GM12801 (cell line): ENCODE data around the gene UBE2U.

Source experiments
- TF ChIP-seq, protein P1 (sequence below): IDR thresholded peaks from one replicate; pipeline ENCODE4 v1.5.1; 2011; ENCODE audit warnings: control low read depth; ENCODE audit not compliant: insufficient read length; ENCODE audit errors: extremely low read depth

Gene UBE2U

DNA sequence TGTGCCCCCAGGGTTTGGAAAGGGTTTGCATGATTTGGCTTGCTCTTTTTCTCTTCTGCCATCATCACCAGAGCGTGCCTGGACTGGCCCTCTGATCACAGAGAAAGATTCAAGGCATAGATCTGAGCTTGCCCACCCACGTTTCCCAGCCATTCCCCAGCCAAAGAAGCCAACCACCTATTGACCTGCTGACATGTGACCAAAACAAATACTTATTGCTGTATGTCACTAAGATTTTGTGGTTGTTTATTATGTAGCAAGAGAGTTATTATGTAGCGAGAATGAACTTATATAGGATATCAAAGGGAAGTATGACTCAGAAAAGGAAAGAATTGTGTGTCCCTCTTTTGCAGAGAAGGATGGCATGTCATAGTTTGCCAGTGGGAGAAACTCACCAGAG lies 59.9 kb downstream of the UBE2U start:
- TF ChIP-seq, protein P1, sequence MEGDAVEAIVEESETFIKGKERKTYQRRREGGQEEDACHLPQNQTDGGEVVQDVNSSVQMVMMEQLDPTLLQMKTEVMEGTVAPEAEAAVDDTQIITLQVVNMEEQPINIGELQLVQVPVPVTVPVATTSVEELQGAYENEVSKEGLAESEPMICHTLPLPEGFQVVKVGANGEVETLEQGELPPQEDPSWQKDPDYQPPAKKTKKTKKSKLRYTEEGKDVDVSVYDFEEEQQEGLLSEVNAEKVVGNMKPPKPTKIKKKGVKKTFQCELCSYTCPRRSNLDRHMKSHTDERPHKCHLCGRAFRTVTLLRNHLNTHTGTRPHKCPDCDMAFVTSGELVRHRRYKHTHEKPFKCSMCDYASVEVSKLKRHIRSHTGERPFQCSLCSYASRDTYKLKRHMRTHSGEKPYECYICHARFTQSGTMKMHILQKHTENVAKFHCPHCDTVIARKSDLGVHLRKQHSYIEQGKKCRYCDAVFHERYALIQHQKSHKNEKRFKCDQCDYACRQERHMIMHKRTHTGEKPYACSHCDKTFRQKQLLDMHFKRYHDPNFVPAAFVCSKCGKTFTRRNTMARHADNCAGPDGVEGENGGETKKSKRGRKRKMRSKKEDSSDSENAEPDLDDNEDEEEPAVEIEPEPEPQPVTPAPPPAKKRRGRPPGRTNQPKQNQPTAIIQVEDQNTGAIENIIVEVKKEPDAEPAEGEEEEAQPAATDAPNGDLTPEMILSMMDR: no peak

DNA sequence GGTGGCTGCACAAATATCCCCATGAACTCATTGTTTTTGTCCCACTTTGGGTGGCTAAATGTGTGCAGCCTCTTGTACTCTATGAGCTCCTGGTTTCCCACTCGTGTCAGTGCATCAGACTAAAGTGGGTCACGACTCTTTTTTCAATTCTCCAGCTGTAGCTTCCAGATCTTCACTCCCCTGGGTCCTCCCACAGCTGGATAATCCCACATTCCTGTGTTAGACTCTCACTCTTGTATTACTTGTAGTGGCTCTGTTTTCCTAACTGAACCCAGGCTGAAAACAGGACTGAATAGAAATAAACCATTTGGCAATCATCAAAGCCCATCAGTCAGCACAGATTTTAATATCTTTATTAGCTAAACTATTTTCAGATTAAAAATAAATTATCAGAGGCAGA lies 60.4 kb downstream of the UBE2U start:
- TF ChIP-seq, protein P1: no peak

DNA sequence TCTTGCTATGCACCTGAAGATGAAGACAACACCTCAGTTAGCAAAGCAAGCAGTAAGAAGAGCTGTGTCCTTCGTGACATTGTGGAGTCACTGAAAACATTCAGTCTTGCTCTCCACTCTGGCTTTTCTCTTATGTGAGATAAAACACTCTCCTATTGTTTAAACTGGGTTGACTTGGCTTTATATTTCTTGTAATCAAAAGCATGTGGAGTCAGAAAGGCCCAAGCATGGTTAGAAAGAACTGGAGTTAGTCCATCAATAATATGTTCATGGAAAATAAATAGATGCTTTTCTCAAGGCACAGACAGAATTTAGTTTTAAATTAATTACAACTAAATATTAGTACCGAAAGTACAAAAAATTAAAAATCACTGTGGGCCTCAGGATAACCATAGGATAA lies 61.7 kb downstream of the UBE2U start:
- TF ChIP-seq, protein P1: no peak

DNA sequence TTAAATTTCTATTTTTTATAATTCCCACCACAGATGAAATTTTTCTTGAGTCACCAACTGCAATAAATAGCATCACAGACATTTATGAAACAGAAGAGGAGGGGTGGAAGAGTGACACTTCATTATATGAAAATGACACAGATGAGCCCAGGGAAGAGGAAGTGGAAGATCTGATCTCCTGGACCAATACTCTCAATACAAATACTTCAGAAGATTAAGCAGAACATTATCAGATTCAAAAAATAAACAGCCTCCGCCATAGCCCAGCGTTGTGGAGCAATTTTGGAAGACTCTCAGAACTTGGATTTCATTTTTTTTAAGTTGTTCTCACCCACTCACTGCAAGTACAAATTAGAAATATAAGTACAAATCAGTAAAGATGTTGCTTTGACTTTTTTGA lies 63.6 kb downstream of the UBE2U start:
- TF ChIP-seq, protein P1: no peak

DNA sequence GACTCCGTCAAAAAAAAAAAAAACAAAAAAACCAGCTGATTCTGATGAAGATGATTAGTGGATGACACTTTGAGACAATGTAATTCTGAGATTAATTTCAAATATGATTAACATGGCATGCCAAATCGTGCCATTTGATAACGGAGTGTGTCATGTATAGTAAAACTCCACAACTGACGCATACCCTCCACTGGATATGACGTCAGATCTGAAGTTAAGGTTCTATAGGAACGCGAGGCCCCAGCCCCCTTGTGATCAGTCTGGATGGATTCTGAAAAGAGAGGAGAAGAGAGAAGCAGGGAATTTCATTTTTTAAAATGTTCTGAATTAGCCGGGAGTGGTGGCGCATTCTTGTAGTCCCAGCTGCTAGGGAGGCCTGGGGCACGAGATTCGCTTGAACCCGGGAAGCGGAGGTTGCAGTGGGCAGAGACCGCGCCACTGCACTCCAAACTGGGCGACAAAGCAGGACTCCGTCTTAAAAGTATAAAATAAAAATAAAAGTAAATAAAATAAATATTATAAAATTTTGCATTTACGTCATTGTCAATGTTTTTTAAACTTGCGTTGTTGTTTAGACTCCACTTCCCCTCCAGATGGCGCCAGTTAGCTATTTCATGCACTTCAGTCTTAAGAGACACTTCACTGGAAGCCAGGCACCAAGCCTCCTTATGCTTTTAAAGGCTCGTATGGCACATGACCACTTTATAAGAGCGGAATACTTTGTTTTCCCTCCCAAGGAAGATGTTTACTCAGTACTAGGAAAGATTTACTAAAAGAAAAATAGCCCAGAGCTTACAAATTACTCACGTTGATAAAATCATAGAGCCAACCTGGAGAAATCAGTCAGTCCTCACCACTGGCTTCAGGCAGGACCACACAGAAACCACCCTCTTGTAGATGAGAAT lies 65.5 kb downstream of the UBE2U start:
- TF ChIP-seq, protein P1: no peak

DNA sequence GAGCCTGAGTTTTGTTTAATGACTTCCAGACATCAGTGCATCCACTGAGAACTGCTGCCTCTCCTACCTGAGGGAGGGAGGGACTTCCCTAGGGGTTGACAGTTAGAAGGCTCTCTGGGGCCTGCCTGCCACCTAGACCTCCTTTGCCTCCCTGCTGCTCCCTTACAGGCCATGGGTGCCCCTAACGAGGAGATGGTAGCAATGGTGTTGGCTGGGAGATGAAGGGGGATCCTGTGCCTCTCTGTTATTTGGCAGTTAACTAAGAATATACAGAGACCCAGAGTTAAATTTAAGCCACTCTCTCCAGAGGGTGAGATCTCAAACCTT lies 66.1 kb downstream of the UBE2U start:
- TF ChIP-seq, protein P1: no peak

DNA sequence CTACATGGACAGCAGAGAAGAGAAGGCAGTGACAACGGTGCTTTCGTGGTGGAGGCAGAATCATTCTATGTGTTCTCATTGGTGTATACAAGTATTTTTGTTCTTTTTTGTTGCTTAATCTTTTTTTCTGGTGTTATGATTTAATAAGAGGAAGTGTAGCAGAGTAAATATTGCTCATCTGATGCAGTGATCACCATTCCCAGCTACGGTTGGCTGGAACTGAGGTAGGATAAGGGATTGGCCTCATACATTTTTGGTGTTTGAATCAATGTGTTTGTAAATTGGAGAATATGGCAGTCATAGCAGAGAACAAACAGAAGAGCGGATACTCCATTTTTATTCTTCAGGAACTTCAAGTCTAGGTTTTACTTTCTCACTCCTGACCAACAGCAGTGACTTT lies 76.6 kb downstream of the UBE2U start:
- TF ChIP-seq, protein P1: no peak
